ENCODE data around the gene WDR64. TPM values are rescaled to one million over a fixed set of nuclear protein-coding genes. Genes with fewer than 3 reads are reported as not detected.

The WDR64 gene
- total and polyA plus RNA-seq, 2 of the 13 experiments (the other 11 are each of a cell fraction or from before 2014, with no cell fraction given), result not detected

GRCh38 chr1:241641773-241642592 is 10.1 kb upstream of the WDR64 start (continued):
- TF ChIP-seq ZNF570 (CRISPR knock-in tag; IDR thresholded peaks at IDR 0.05; ENCODE audit: borderline replicate concordance), result no peak
- no peak for TF ChIP-seq ONECUT2 (CRISPR knock-in tag; IDR thresholded peaks at IDR 0.05)
- no peak for TF ChIP-seq MTA3 (CRISPR knock-in tag; IDR thresholded peaks at IDR 0.05)
- no peak for TF ChIP-seq ZNF451 (CRISPR knock-in tag; IDR thresholded peaks at IDR 0.05)
- no peak for TF ChIP-seq CAMTA2 (CRISPR knock-in tag; IDR thresholded peaks at IDR 0.05; ENCODE audit: borderline replicate concordance)
- peak; percentile 73 for TF ChIP-seq FOSL1 (CRISPR knock-in tag; IDR thresholded peaks at IDR 0.05; ENCODE audit: borderline replicate concordance)
- TF ChIP-seq HOMEZ (CRISPR knock-in tag; IDR thresholded peaks at IDR 0.05; ENCODE audit: low read depth), result peak; percentile 32; the same call in 1 of the 2 replicates
- no peak for TF ChIP-seq ZNF768 (CRISPR knock-in tag; IDR thresholded peaks at IDR 0.05)
- no peak for TF ChIP-seq SOX13 (IDR thresholded peaks at IDR 0.05)
- peak in 1 of 2 experiments; percentile 54; a peak in 2 of 4 replicates for TF ChIP-seq SOX13 (CRISPR knock-in tag; conservative IDR thresholded peaks at IDR 0.05 in 1 of 2, IDR thresholded peaks at IDR 0.05 in 1 of 2)
- no peak for TF ChIP-seq ZNF546 (CRISPR knock-in tag; conservative IDR thresholded peaks at IDR 0.05)
- no peak for TF ChIP-seq ZNF331 (CRISPR knock-in tag; IDR thresholded peaks at IDR 0.05)
- TF ChIP-seq CEBPB (IDR thresholded peaks at IDR 0.05; ENCODE audit: borderline replicate concordance, low read depth, low read length), result peak; percentile 36; the same call in 1 of the 2 replicates
- TF ChIP-seq CREM (IDR thresholded peaks at IDR 0.05), result 0 out of 2 replicates have a peak, but pooled peaks have one; percentile 8
- no peak for TF ChIP-seq CREM (CRISPR knock-in tag; IDR thresholded peaks at IDR 0.05)
- 0 out of 2 replicates have a peak, but pooled peaks have one; percentile 9 for TF ChIP-seq SALL1 (CRISPR knock-in tag; IDR thresholded peaks at IDR 0.05)
- TF ChIP-seq TBX2 (CRISPR knock-in tag; IDR thresholded peaks at IDR 0.05; ENCODE audit: borderline replicate concordance), result peak; percentile 51; the same call in 1 of the 2 replicates
- no peak for TF ChIP-seq YY1 (IDR thresholded peaks at IDR 0.05; ENCODE audit: insufficient read depth, insufficient replicate concordance, low read depth, low read length)
- TF ChIP-seq ZNF292 (CRISPR knock-in tag; IDR thresholded peaks at IDR 0.05; ENCODE audit: borderline replicate concordance, low read depth), result no peak
- TF ChIP-seq EP300 (IDR thresholded peaks at IDR 0.05; ENCODE audit: low read depth in 2 of 2, low read length in 2 of 2), result peak in 1 of 2 experiments; percentile 25; a peak in 1 of 4 replicates
- TF ChIP-seq EP300 (CRISPR knock-in tag; IDR thresholded peaks at IDR 0.05; ENCODE audit: borderline replicate concordance), result no peak; the same call in 1 of the 2 replicates
- TF ChIP-seq TBX3 (IDR thresholded peaks at IDR 0.05; ENCODE audit: borderline replicate concordance), result peak; percentile 52; the same call in 1 of the 2 replicates
- no peak for TF ChIP-seq NR0B2 (CRISPR knock-in tag; IDR thresholded peaks at IDR 0.05)
- no peak for TF ChIP-seq ZBTB4 (CRISPR knock-in tag; IDR thresholded peaks at IDR 0.05; ENCODE audit: borderline replicate concordance)
- no peak for TF ChIP-seq KAT7 (CRISPR knock-in tag; IDR thresholded peaks at IDR 0.05; ENCODE audit: borderline replicate concordance)
- TF ChIP-seq SMYD3 (CRISPR knock-in tag; IDR thresholded peaks at IDR 0.05), result no peak
